H1 (cell line): ENCODE results near the gene FBXO46. TPM values are rescaled to one million over a fixed set of nuclear protein-coding genes. Genes with fewer than 3 reads are reported as not detected.
A peak's percentile ranks its signal among the peaks of the same experiment; 100 is the strongest.

Experiments used
- POLR2A ChIP-seq, 2 experiments: IDR thresholded peaks; 1 replicate in 1 of 2; 2 replicates in 1 of 2; pipeline ENCODE4 v1.6.1; 2011; ENCODE audit warnings: low read depth in 2 of 2, low read length in 2 of 2, mild to moderate bottlenecking in 2 of 2; ENCODE audit errors: control extremely low read depth in 1 of 2
- SP1 ChIP-seq: IDR thresholded peaks from 2 replicates; pipeline ENCODE4 v1.6.1; 2011; ENCODE audit warnings: low read depth, low read length
- TCF12 ChIP-seq: IDR thresholded peaks from 2 replicates; pipeline ENCODE4 v1.6.1; 2011; ENCODE audit warnings: low read depth, mild to moderate bottlenecking, low read length
- TEAD4 ChIP-seq: IDR thresholded peaks from 2 replicates; pipeline ENCODE4 v1.6.1; 2012; ENCODE audit warnings: low read depth, low read length, inconsistent platforms, mixed read lengths
- polyA plus RNA-seq, 7 experiments: library from polyadenylated mRNA; depleted of rRNA in 3 of 7; stranded (reverse) in 5 of 7; unstranded in 2 of 7; fragments of >200 nt in 5 of 7; fragments of 200-250 nt in 2 of 7; gene quantifications; 1 replicate in 5 of 7; 2 replicates in 1 of 7; 4 replicates in 1 of 7; pipeline versions ENCODE4 v1.2.1 to v1.2.3, GENCODE V29; 2011 to 2013; ENCODE audit warnings: missing spikeins in 2 of 7, mixed read lengths in 2 of 7
- total RNA-seq: library from RNA; stranded (reverse); fragmentation: NEBNext Ultra II Directional; extraction: Animal tissue kit (Norgen Biotek cat#: 25700); gene quantifications from 2 replicates; pipeline ENCODE4 v1.2.1, GENCODE V29; 2021

Gene FBXO46
- total and polyA plus RNA-seq, 2 of the 8 experiments (the other 6 are each of a cell fraction or from before 2014, with no cell fraction given) = 11.2 to 38.9 TPM

GRCh38 chr19:45739498-45740439 lies 9.1 kb upstream of the FBXO46 start (continued):
- TF ChIP-seq SP1 (peak; percentile 59; the same call in 1 of the 2 replicates), TCF12 (no peak), TEAD4 (no peak), POLR2A (IDR thresholded peaks at IDR 0.05; ENCODE audit: control extremely low read depth in 1 of 2, low read depth in 2 of 2, low read length in 2 of 2) (no peak)
